GM23338 (cell line): ENCODE data around the gene CROCC2.

Source experiments
- CREB1 ChIP-seq: fragments of 250-450 bp; sonication (Bioruptor Pico); IDR thresholded peaks from 2 replicates; pipeline ENCODE4 v1.5.0; 2020; ENCODE audit warnings: low read depth, mild to moderate bottlenecking, moderate library complexity
- EZH2 ChIP-seq: fragments of 200-600 bp; sonication (generic); IDR thresholded peaks from one replicate; pipeline ENCODE4 v1.8.0; 2017; ENCODE audit warnings: antibody characterized with exemption, mild to moderate bottlenecking, low read depth; ENCODE audit not compliant: unreplicated experiment
- EZH2phosphoT487 ChIP-seq: fragments of 200-600 bp; sonication (generic); IDR thresholded peaks from one replicate; pipeline ENCODE4 v1.8.1; 2018; ENCODE audit warnings: antibody characterized with exemption; ENCODE audit not compliant: unreplicated experiment
- JUNB ChIP-seq: IDR thresholded peaks from one replicate; pipeline ENCODE4 v1.6.1; 2016; ENCODE audit warnings: antibody characterized with exemption; ENCODE audit not compliant: unreplicated experiment
- NANOG ChIP-seq: IDR thresholded peaks from 2 replicates; pipeline ENCODE4 v1.6.1; 2016; ENCODE audit warnings: antibody characterized with exemption, borderline replicate concordance
- POLR2AphosphoS5 ChIP-seq: IDR thresholded peaks from 2 replicates; pipeline ENCODE4 v1.6.1; 2016; ENCODE audit warnings: antibody characterized with exemption, low read depth
- STAT1 ChIP-seq: IDR thresholded peaks from one replicate; pipeline ENCODE4 v1.6.1; 2016; ENCODE audit warnings: antibody characterized with exemption; ENCODE audit not compliant: unreplicated experiment
- ZNF114 ChIP-seq: fragments of 250-450 bp; sonication (Bioruptor Pico); IDR thresholded peaks from 2 replicates; pipeline ENCODE4 v1.5.0; 2020; ENCODE audit warnings: mild to moderate bottlenecking, moderate library complexity
- ZNF331 ChIP-seq: fragments of 250-450 bp; sonication (Bioruptor Pico); IDR thresholded peaks from 2 replicates; pipeline ENCODE4 v1.5.0; 2020; ENCODE audit warnings: low read depth, mild to moderate bottlenecking, moderate library complexity
- TF ChIP-seq, protein P1 (sequence below), 2 experiments: fragments of 200-600 bp in 1 of 2; sonication (generic) in 1 of 2; conservative IDR thresholded peaks; 2 replicates each; pipeline versions ENCODE4 v1.5.1 to v1.6.1; 2016 to 2017; ENCODE audit warnings: antibody characterized with exemption in 2 of 2, low read depth in 2 of 2, mild to moderate bottlenecking in 2 of 2, moderate library complexity in 1 of 2
- TF ChIP-seq, protein P2 (sequence below): IDR thresholded peaks from one replicate; pipeline ENCODE4 v1.6.1; 2018; ENCODE audit warnings: antibody characterized with exemption; ENCODE audit not compliant: unreplicated experiment
- TF ChIP-seq, protein P3 (sequence below): IDR thresholded peaks from 2 replicates; pipeline ENCODE4 v1.6.1; 2016; ENCODE audit warnings: antibody characterized with exemption
- TF ChIP-seq, protein P4 (sequence below): fragments of 250-450 bp; sonication (Bioruptor Pico); IDR thresholded peaks from 2 replicates; pipeline ENCODE4 v1.5.0; 2020; ENCODE audit warnings: mild to moderate bottlenecking, moderate library complexity

DNA sequence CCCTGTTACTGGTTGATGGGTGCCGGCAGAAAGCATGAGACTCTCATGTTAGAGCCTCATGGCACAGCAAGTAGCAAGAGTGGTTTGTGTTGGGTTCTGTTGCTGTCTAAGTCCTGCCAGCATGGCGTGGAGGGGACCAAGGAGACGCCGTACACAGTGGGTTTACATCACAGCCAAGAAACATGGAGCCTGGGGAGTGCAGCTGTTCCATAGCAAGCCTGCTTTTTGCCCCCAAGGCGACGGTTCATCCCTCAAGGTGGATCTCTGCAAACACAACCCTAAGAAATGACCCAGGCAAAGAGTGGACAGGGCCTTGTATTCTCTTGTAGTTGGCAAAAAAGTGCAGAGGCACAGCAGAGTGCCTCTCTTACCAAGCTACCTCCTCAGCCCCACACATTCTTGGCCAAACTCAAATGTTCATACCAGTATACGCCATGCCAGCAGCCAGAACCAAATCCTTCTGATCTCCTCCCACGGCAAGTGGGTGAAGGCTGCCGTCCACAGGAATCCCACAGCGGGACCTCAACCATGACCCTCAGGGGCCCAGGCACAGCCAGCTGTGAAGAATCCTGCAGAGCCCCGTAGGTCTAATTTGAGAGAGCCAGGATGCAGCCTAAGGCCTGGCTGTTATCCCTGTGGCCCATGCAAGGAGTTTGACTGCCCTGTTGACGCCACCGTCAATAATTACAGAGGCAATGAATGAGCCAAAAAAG lies 111.2 kb downstream of the CROCC2 start:
- TF ChIP-seq, protein P1, sequence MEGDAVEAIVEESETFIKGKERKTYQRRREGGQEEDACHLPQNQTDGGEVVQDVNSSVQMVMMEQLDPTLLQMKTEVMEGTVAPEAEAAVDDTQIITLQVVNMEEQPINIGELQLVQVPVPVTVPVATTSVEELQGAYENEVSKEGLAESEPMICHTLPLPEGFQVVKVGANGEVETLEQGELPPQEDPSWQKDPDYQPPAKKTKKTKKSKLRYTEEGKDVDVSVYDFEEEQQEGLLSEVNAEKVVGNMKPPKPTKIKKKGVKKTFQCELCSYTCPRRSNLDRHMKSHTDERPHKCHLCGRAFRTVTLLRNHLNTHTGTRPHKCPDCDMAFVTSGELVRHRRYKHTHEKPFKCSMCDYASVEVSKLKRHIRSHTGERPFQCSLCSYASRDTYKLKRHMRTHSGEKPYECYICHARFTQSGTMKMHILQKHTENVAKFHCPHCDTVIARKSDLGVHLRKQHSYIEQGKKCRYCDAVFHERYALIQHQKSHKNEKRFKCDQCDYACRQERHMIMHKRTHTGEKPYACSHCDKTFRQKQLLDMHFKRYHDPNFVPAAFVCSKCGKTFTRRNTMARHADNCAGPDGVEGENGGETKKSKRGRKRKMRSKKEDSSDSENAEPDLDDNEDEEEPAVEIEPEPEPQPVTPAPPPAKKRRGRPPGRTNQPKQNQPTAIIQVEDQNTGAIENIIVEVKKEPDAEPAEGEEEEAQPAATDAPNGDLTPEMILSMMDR (conservative IDR thresholded peaks at IDR 0.05; ENCODE audit: low read depth in 2 of 2), result no peak
- TF ChIP-seq JUNB (no peak), POLR2AphosphoS5 (no peak), EZH2 (no peak), EZH2phosphoT487 (no peak), ZNF331 (no peak), STAT1 (no peak), NANOG (no peak), CREB1 (no peak), ZNF114 (CRISPR knock-in tag) (no peak)
- TF ChIP-seq, protein P2, sequence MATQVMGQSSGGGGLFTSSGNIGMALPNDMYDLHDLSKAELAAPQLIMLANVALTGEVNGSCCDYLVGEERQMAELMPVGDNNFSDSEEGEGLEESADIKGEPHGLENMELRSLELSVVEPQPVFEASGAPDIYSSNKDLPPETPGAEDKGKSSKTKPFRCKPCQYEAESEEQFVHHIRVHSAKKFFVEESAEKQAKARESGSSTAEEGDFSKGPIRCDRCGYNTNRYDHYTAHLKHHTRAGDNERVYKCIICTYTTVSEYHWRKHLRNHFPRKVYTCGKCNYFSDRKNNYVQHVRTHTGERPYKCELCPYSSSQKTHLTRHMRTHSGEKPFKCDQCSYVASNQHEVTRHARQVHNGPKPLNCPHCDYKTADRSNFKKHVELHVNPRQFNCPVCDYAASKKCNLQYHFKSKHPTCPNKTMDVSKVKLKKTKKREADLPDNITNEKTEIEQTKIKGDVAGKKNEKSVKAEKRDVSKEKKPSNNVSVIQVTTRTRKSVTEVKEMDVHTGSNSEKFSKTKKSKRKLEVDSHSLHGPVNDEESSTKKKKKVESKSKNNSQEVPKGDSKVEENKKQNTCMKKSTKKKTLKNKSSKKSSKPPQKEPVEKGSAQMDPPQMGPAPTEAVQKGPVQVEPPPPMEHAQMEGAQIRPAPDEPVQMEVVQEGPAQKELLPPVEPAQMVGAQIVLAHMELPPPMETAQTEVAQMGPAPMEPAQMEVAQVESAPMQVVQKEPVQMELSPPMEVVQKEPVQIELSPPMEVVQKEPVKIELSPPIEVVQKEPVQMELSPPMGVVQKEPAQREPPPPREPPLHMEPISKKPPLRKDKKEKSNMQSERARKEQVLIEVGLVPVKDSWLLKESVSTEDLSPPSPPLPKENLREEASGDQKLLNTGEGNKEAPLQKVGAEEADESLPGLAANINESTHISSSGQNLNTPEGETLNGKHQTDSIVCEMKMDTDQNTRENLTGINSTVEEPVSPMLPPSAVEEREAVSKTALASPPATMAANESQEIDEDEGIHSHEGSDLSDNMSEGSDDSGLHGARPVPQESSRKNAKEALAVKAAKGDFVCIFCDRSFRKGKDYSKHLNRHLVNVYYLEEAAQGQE, result no peak
- TF ChIP-seq, protein P3, sequence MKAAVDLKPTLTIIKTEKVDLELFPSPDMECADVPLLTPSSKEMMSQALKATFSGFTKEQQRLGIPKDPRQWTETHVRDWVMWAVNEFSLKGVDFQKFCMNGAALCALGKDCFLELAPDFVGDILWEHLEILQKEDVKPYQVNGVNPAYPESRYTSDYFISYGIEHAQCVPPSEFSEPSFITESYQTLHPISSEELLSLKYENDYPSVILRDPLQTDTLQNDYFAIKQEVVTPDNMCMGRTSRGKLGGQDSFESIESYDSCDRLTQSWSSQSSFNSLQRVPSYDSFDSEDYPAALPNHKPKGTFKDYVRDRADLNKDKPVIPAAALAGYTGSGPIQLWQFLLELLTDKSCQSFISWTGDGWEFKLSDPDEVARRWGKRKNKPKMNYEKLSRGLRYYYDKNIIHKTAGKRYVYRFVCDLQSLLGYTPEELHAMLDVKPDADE, result no peak
- TF ChIP-seq, protein P4, sequence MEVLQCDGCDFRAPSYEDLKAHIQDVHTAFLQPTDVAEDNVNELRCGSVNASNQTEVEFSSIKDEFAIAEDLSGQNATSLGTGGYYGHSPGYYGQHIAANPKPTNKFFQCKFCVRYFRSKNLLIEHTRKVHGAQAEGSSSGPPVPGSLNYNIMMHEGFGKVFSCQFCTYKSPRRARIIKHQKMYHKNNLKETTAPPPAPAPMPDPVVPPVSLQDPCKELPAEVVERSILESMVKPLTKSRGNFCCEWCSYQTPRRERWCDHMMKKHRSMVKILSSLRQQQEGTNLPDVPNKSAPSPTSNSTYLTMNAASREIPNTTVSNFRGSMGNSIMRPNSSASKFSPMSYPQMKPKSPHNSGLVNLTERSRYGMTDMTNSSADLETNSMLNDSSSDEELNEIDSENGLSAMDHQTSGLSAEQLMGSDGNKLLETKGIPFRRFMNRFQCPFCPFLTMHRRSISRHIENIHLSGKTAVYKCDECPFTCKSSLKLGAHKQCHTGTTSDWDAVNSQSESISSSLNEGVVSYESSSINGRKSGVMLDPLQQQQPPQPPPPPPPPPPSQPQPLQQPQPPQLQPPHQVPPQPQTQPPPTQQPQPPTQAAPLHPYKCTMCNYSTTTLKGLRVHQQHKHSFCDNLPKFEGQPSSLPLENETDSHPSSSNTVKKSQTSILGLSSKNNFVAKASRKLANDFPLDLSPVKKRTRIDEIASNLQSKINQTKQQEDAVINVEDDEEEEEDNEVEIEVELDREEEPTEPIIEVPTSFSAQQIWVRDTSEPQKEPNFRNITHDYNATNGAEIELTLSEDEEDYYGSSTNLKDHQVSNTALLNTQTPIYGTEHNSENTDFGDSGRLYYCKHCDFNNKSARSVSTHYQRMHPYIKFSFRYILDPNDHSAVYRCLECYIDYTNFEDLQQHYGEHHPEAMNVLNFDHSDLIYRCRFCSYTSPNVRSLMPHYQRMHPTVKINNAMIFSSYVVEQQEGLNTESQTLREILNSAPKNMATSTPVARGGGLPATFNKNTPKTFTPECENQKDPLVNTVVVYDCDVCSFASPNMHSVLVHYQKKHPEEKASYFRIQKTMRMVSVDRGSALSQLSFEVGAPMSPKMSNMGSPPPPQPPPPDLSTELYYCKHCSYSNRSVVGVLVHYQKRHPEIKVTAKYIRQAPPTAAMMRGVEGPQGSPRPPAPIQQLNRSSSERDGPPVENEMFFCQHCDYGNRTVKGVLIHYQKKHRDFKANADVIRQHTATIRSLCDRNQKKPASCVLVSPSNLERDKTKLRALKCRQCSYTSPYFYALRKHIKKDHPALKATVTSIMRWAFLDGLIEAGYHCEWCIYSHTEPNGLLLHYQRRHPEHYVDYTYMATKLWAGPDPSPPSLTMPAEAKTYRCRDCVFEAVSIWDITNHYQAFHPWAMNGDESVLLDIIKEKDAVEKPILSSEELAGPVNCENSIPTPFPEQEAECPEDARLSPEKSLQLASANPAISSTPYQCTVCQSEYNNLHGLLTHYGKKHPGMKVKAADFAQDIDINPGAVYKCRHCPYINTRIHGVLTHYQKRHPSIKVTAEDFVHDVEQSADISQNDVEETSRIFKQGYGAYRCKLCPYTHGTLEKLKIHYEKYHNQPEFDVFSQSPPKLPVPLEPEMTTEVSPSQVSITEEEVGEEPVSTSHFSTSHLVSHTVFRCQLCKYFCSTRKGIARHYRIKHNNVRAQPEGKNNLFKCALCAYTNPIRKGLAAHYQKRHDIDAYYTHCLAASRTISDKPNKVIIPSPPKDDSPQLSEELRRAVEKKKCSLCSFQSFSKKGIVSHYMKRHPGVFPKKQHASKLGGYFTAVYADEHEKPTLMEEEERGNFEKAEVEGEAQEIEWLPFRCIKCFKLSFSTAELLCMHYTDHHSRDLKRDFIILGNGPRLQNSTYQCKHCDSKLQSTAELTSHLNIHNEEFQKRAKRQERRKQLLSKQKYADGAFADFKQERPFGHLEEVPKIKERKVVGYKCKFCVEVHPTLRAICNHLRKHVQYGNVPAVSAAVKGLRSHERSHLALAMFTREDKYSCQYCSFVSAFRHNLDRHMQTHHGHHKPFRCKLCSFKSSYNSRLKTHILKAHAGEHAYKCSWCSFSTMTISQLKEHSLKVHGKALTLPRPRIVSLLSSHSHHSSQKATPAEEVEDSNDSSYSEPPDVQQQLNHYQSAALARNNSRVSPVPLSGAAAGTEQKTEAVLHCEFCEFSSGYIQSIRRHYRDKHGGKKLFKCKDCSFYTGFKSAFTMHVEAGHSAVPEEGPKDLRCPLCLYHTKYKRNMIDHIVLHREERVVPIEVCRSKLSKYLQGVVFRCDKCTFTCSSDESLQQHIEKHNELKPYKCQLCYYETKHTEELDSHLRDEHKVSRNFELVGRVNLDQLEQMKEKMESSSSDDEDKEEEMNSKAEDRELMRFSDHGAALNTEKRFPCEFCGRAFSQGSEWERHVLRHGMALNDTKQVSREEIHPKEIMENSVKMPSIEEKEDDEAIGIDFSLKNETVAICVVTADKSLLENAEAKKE (CRISPR knock-in tag), result no peak
